PC-9 (cell line): ENCODE measurements around the gene HSF5. TPM values are rescaled to one million over a fixed set of nuclear protein-coding genes. Genes with fewer than 3 reads are reported as not detected.

ENCODE experiments used
- BruUV-seq: library from RNA; stranded (reverse); fragments of 400-500 nt; replicated peaks from 2 replicates; lab custom pipeline; 2021; lab: Mats Ljungman, UMichigan
- CTCF ChIA-PET: fragments of 300-600 bp; sonication (Branson Sonifier 250); formaldehyde crosslinking; loops from one replicate; lab custom pipeline; 2022; ENCODE audit warnings: antibody characterized with exemption; lab: Charles Lee
- POLR2A ChIA-PET: fragments of 300-600 bp; sonication (Branson Sonifier 250); formaldehyde crosslinking; loops from one replicate; lab custom pipeline; 2022; ENCODE audit warnings: antibody characterized with exemption; ENCODE audit not compliant: unreplicated experiment; lab: Charles Lee
- DNase-seq, 2 experiments: peaks; one replicate each; pipeline versions ENCODE4 v3.0.0 to v3.0.0-alpha.2; 2015 to 2022; ENCODE audit warnings: mixed read lengths in 1 of 2
- H2AFZ ChIP-seq: fragments of 200-600 bp; sonication (generic); 2 replicates; pipeline ENCODE4 v1.8.1; 2017; ENCODE audit warnings: antibody characterized with exemption
- H3F3A ChIP-seq: fragments of 200-600 bp; sonication (generic); 2 replicates; pipeline ENCODE4 v1.8.1; 2017; ENCODE audit warnings: antibody characterized with exemption, mild to moderate bottlenecking, low read depth; ENCODE audit not compliant: insufficient read depth
- H3K27ac ChIP-seq: fragments of 200-600 bp; sonication (generic); 2 replicates; pipeline ENCODE4 v1.6.1; 2016; ENCODE audit warnings: mixed run types
- H3K27me3 ChIP-seq: fragments of 200-600 bp; sonication (generic); 2 replicates; pipeline ENCODE4 v1.6.1; 2016; ENCODE audit warnings: low read depth, mixed run types; ENCODE audit not compliant: insufficient read depth
- H3K36me3 ChIP-seq: fragments of 200-600 bp; sonication (generic); 2 replicates; pipeline ENCODE4 v1.6.1; 2016; ENCODE audit warnings: low read depth, mixed run types
- H3K4me1 ChIP-seq: fragments of 200-600 bp; sonication (generic); replicated peaks from 2 replicates; pipeline ENCODE4 v1.6.1; 2016; ENCODE audit warnings: mixed run types; ENCODE audit not compliant: insufficient read depth
- H3K4me2 ChIP-seq: fragments of 200-600 bp; sonication (generic); 2 replicates; pipeline ENCODE4 v1.6.1; 2017; ENCODE audit warnings: mixed run types
- H3K4me3 ChIP-seq: fragments of 200-600 bp; sonication (generic); 2 replicates; pipeline ENCODE4 v1.6.1; 2016; ENCODE audit warnings: mixed run types
- H3K79me2 ChIP-seq: fragments of 200-600 bp; sonication (generic); 2 replicates; pipeline ENCODE4 v1.6.1; 2017; ENCODE audit warnings: low read depth, mixed run types
- H3K9me2 ChIP-seq: fragments of 200-600 bp; sonication (generic); 2 replicates; pipeline ENCODE4 v1.8.1; 2017; ENCODE audit warnings: mild to moderate bottlenecking; ENCODE audit not compliant: insufficient read depth
- H3K9me3 ChIP-seq: fragments of 200-600 bp; sonication (generic); 2 replicates; pipeline ENCODE4 v1.8.1; 2016; ENCODE audit warnings: low read depth; ENCODE audit not compliant: insufficient read depth
- H4K20me1 ChIP-seq: fragments of 200-600 bp; sonication (generic); 2 replicates; pipeline ENCODE4 v1.8.1; 2017; ENCODE audit not compliant: insufficient read depth
- EZH2 ChIP-seq: fragments of 200-600 bp; sonication (generic); IDR thresholded peaks from 2 replicates; pipeline ENCODE4 v1.8.0; 2017; ENCODE audit warnings: antibody characterized with exemption, low read depth
- intact Hi-C: fragments of 100-400 bp; cut with micrococcal nuclease; formaldehyde crosslinking; loops from one replicate; pipeline ENCODE4 v1.10.0; 2022; ENCODE audit not compliant: unreplicated experiment
- total RNA-seq: library from RNA; stranded (reverse); gene quantifications from 2 replicates; pipeline ENCODE4 v1.2.3, GENCODE V29; 2021
- TF ChIP-seq, protein P1 (sequence below): fragments of 200-600 bp; sonication (generic); conservative IDR thresholded peaks from 2 replicates; pipeline ENCODE4 v1.6.1; 2017; ENCODE audit warnings: mixed run types, antibody characterized with exemption, mild to moderate bottlenecking, moderate library complexity

HSF5 gene
- total RNA-seq, 1 experiment from 2014 or later = not detected

DNA sequence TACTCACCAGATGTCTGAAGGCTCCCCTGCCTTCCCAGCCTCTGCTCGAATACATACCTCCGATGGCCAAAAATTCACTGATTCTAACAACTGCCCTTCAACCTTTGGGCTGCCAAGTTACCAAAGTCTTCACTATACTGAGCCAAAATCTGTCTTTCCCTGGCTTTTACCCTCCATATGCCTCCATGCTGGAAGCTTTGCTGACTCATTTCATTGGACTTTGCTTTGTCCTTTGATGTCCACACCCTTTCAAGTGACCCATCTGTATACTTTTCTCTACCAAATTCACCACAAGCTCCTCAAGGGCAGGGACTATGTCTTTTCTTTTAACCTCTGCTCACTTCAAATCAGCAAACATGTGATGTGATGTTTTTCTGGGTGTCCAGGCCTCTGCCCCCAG, 47.2 kb upstream of the HSF5 start:
- Histone ChIP-seq H3K4me3 (no peak overlapping the region), H3K36me3 (no peaks in the 10 kb centered on the region), H2AFZ (no peak overlapping the region), H3K27ac (no peak overlapping the region), H3K9me3 (no peaks in the 10 kb centered on the region), H3K79me2 (no peaks in the 10 kb centered on the region), H3K4me1 (peaks cover 15% of the 10 kb centered on the region), H3K4me2 (peak overlapping the region; percentile 34), H4K20me1 (no peaks in the 10 kb centered on the region), H3K27me3 (peaks cover 21% of the 10 kb centered on the region), H3K9me2 (no peaks in the 10 kb centered on the region), H3F3A (peaks cover 13% of the 10 kb centered on the region; the same call in 1 of the 2 replicates)
- ChIA-PET POLR2A (interaction anchor here (0.6 to 1.0 kb wide), 3 partner anchors 17 to 96 kb away, joined by 4 to 17 read pairs (median 5); no protein-coding TSS in a partner anchor), CTCF (interaction anchor here (0.5 to 0.6 kb wide), 2 partner anchors 8 to 130 kb away, joined by 3 read pairs; no protein-coding TSS in a partner anchor)
- intact Hi-C loops = no loop called here
- no TSS peak for BruUV-seq
- TF ChIP-seq, protein P1, sequence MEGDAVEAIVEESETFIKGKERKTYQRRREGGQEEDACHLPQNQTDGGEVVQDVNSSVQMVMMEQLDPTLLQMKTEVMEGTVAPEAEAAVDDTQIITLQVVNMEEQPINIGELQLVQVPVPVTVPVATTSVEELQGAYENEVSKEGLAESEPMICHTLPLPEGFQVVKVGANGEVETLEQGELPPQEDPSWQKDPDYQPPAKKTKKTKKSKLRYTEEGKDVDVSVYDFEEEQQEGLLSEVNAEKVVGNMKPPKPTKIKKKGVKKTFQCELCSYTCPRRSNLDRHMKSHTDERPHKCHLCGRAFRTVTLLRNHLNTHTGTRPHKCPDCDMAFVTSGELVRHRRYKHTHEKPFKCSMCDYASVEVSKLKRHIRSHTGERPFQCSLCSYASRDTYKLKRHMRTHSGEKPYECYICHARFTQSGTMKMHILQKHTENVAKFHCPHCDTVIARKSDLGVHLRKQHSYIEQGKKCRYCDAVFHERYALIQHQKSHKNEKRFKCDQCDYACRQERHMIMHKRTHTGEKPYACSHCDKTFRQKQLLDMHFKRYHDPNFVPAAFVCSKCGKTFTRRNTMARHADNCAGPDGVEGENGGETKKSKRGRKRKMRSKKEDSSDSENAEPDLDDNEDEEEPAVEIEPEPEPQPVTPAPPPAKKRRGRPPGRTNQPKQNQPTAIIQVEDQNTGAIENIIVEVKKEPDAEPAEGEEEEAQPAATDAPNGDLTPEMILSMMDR = no peak
- no peak for TF ChIP-seq EZH2
- peak in 1 of 2 experiments; percentile 79 for DNase-seq

GRCh38 chr17:58534901-58535421, 46.8 kb upstream of the HSF5 start:
- Histone ChIP-seq H4K20me1 (no peaks in the 10 kb centered on the region), H3K79me2 (no peaks in the 10 kb centered on the region), H3K27me3 (peaks cover 21% of the 10 kb centered on the region), H3K9me3 (no peaks in the 10 kb centered on the region), H3K4me2 (peak overlapping the region; percentile 34), H2AFZ (no peak overlapping the region), H3K4me3 (no peak overlapping the region), H3K9me2 (no peaks in the 10 kb centered on the region), H3K27ac (no peak overlapping the region), H3F3A (peaks cover 13% of the 10 kb centered on the region; the same call in 1 of the 2 replicates), H3K36me3 (no peaks in the 10 kb centered on the region), H3K4me1 (peaks cover 15% of the 10 kb centered on the region)
- no peak for TF ChIP-seq EZH2
- TF ChIP-seq, protein P1 = no peak
- DNase-seq = peak in 1 of 2 experiments; percentile 66
- BruUV-seq = no TSS peak
- ChIA-PET CTCF (interaction anchor here (0.6 to 1.1 kb wide), 3 partner anchors 16 to 130 kb away, joined by 3 to 6 read pairs (median 3); no protein-coding TSS in a partner anchor), POLR2A (interaction anchor here (0.6 to 1.0 kb wide), 2 partner anchors 16 to 97 kb away, joined by 4 to 17 read pairs; no protein-coding TSS in a partner anchor)
- intact Hi-C loops = no loop called here

GRCh38 chr17:58534331-58534730, 46.1 kb upstream of the HSF5 start:
- no peak for DNase-seq
- no peak overlapping the region for H3K4me3 ChIP-seq
- no peaks in the 10 kb centered on the region for H3K79me2 ChIP-seq
- no peak overlapping the region for H3K4me2 ChIP-seq
- TF ChIP-seq, protein P1 = no peak
- TF ChIP-seq EZH2 = no peak
- no peak overlapping the region for H2AFZ ChIP-seq
- no peak overlapping the region for H3K27ac ChIP-seq
- H3F3A ChIP-seq = peaks cover 13% of the 10 kb centered on the region; the same call in 1 of the 2 replicates
- H3K36me3 ChIP-seq = no peaks in the 10 kb centered on the region
- peaks cover 15% of the 10 kb centered on the region for H3K4me1 ChIP-seq
- ChIA-PET POLR2A (interaction anchor here (0.6 kb wide), 1 partner anchor 145 kb away, joined by 4 read pairs; no protein-coding TSS in a partner anchor), CTCF (interaction anchor here (0.7 to 1.1 kb wide), 2 partner anchors 15 to 51 kb away, joined by 3 to 6 read pairs; no protein-coding TSS in a partner anchor)
- H4K20me1 ChIP-seq = no peaks in the 10 kb centered on the region
- peaks cover 21% of the 10 kb centered on the region for H3K27me3 ChIP-seq
- intact Hi-C loops = no loop called here
- H3K9me2 ChIP-seq = no peaks in the 10 kb centered on the region
- no peaks in the 10 kb centered on the region for H3K9me3 ChIP-seq
- no TSS peak for BruUV-seq
